ENCODE data around the gene PAK1. TPM values are rescaled to one million over a fixed set of nuclear protein-coding genes. Genes with fewer than 3 reads are reported as not detected.

The PAK1 gene
- total RNA-seq, 1 donor from 2014 or later: 127 TPM

- Mint-ChIP-seq H3K36me3 (ENCODE audit: insufficient read depth) (peaks cover 6% of the 10 kb centered on the region), H3K9me3 (ENCODE audit: low read depth) (no peaks in the 10 kb centered on the region), H3K27me3 (no peaks in the 10 kb centered on the region), H3K4me3 (ENCODE audit: low read depth) (no peak overlapping the region), H3K27ac (no peak overlapping the region), H3K4me1 (ENCODE audit: low read depth) (peaks cover 11% of the 10 kb centered on the region)
- DNase-seq (ENCODE audit: low spot score, unreplicated experiment): no peak
- no peak for TF ChIP-seq CTCF (IDR thresholded peaks at IDR 0.05; ENCODE audit: unreplicated experiment)
Measured at GRCh38 chr11:77397631-77398030, 76.3 kb downstream of the PAK1 start.

- DNase-seq (ENCODE audit: low spot score, unreplicated experiment): no peak
- no peak overlapping the region for H3K4me3 Mint-ChIP-seq (ENCODE audit: low read depth)
Measured at GRCh38 chr11:77396911-77397310, 77.0 kb downstream of the PAK1 start.

GRCh38 chr11:77396305-77396704, 77.6 kb downstream of the PAK1 start:
- H3K9me3 Mint-ChIP-seq (ENCODE audit: low read depth): no peaks in the 10 kb centered on the region
- H3K36me3 Mint-ChIP-seq (ENCODE audit: insufficient read depth): peaks cover 6% of the 10 kb centered on the region
- no peak overlapping the region for H3K4me3 Mint-ChIP-seq (ENCODE audit: low read depth)
- no peak overlapping the region for H3K27ac Mint-ChIP-seq
- no peak for TF ChIP-seq CTCF (IDR thresholded peaks at IDR 0.05; ENCODE audit: unreplicated experiment)
- H3K27me3 Mint-ChIP-seq: no peaks in the 10 kb centered on the region
- no peak for DNase-seq (ENCODE audit: low spot score, unreplicated experiment)
- peaks cover under 1% of the 10 kb centered on the region for H3K4me1 Mint-ChIP-seq (ENCODE audit: low read depth)

More at GRCh38 chr11:77396911-77397310, 77.0 kb downstream of the PAK1 start:
- no peak for TF ChIP-seq CTCF (IDR thresholded peaks at IDR 0.05; ENCODE audit: unreplicated experiment)
- no peak overlapping the region for H3K27ac Mint-ChIP-seq
- peaks cover 6% of the 10 kb centered on the region for H3K36me3 Mint-ChIP-seq (ENCODE audit: insufficient read depth)
- no peaks in the 10 kb centered on the region for H3K9me3 Mint-ChIP-seq (ENCODE audit: low read depth)
- H3K27me3 Mint-ChIP-seq: no peaks in the 10 kb centered on the region
- H3K4me1 Mint-ChIP-seq (ENCODE audit: low read depth): peaks cover 5% of the 10 kb centered on the region

- Mint-ChIP-seq H3K4me3 (ENCODE audit: low read depth) (no peak overlapping the region), H3K4me1 (ENCODE audit: low read depth) (no peaks in the 10 kb centered on the region), H3K27ac (no peak overlapping the region), H3K9me3 (ENCODE audit: low read depth) (no peaks in the 10 kb centered on the region), H3K27me3 (no peaks in the 10 kb centered on the region), H3K36me3 (ENCODE audit: insufficient read depth) (peaks cover 9% of the 10 kb centered on the region)
- DNase-seq (ENCODE audit: low spot score, unreplicated experiment): no peak
- TF ChIP-seq CTCF (IDR thresholded peaks at IDR 0.05; ENCODE audit: unreplicated experiment): no peak
Measured at GRCh38 chr11:77395460-77396173, 78.3 kb downstream of the PAK1 start.

GRCh38 chr11:77392842-77393241, 81.1 kb downstream of the PAK1 start:
- TF ChIP-seq CTCF (IDR thresholded peaks at IDR 0.05; ENCODE audit: unreplicated experiment): no peak
- no peak overlapping the region for H3K27ac Mint-ChIP-seq
- no peak overlapping the region for H3K4me3 Mint-ChIP-seq (ENCODE audit: low read depth)
- H3K9me3 Mint-ChIP-seq (ENCODE audit: low read depth): no peaks in the 10 kb centered on the region
- H3K4me1 Mint-ChIP-seq (ENCODE audit: low read depth): no peaks in the 10 kb centered on the region
- no peaks in the 10 kb centered on the region for H3K27me3 Mint-ChIP-seq
- DNase-seq (ENCODE audit: low spot score, unreplicated experiment): no peak
- H3K36me3 Mint-ChIP-seq (ENCODE audit: insufficient read depth): peaks cover 11% of the 10 kb centered on the region
